ENCODE measurements around the gene PCDH15. TPM values are rescaled to one million over a fixed set of nuclear protein-coding genes. Genes with fewer than 3 reads are reported as not detected.

Gene PCDH15
- total RNA-seq, 4 donors from 2014 or later, result not detected

DNA sequence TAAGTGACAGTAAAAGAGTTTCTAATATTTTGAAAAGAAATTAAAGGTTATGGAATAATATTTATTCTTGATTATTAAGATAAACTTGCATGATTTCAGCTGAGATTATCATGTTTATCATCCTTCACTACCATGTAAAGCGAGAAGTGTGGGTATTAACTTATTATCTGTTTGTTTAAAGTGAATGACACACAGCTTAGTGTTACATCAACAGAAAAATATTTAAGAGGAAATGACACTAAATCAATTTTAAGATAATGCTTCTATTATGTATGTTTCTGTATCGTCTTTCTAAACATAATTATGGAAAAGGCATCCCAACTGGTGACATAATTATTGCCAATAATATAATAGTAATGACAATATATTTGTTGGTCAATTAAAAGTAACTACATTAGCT is 213.1 kb downstream of the PCDH15 start:
- WGBS, 2 donors, result 9 to 21% methylated on average over 2 of the region's 2 CpGs

DNA sequence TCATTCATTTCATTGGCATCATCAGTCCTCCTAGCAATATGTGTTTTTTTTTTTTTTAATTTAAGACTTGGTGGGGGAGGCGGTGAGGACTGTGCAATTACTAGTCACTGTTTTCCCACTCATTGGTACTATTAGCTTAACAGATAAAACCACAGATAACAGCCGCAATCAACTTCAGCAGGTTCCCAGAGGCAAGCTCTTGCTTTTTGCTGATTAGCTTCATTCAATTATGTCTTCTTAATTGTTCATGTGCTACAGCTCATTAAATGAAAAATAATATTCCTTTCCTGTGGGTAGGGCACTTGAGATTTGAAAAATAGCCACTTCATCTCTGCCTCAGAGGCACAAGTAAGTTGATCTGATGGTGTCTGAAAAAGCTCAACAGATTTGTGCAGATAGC is 215.5 kb downstream of the PCDH15 start:
- no peak for DNase-seq
- Histone ChIP-seq H3K36me3 (no peaks in the 10 kb centered on the region), H3K4me1 (no peaks in the 10 kb centered on the region), H3K27ac (no peak overlapping the region), H3K27me3 (no peaks in the 10 kb centered on the region), H3K9me3 (no peaks in the 10 kb centered on the region), H3K4me3 (no peak overlapping the region)
- 27 to 32% methylated on average over 2 of the region's 2 CpGs for WGBS, 2 donors
- intact Hi-C loops (cut with DNase I), result no loop called here
- TF ChIP-seq, protein P1, sequence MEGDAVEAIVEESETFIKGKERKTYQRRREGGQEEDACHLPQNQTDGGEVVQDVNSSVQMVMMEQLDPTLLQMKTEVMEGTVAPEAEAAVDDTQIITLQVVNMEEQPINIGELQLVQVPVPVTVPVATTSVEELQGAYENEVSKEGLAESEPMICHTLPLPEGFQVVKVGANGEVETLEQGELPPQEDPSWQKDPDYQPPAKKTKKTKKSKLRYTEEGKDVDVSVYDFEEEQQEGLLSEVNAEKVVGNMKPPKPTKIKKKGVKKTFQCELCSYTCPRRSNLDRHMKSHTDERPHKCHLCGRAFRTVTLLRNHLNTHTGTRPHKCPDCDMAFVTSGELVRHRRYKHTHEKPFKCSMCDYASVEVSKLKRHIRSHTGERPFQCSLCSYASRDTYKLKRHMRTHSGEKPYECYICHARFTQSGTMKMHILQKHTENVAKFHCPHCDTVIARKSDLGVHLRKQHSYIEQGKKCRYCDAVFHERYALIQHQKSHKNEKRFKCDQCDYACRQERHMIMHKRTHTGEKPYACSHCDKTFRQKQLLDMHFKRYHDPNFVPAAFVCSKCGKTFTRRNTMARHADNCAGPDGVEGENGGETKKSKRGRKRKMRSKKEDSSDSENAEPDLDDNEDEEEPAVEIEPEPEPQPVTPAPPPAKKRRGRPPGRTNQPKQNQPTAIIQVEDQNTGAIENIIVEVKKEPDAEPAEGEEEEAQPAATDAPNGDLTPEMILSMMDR (IDR thresholded peaks at IDR 0.05), result no peak
- TF ChIP-seq POLR2A (IDR thresholded peaks at IDR 0.05), result no peak

More for the DNA sequence above, 213.1 kb downstream of the PCDH15 start:
- DNase-seq, result no peak
- Histone ChIP-seq H3K4me1 (no peaks in the 10 kb centered on the region), H3K27me3 (no peaks in the 10 kb centered on the region), H3K4me3 (no peak overlapping the region), H3K27ac (no peak overlapping the region), H3K9me3 (no peaks in the 10 kb centered on the region), H3K36me3 (no peaks in the 10 kb centered on the region)
- intact Hi-C loops (cut with DNase I), result no loop called here
- no peak for TF ChIP-seq POLR2A (IDR thresholded peaks at IDR 0.05)
- TF ChIP-seq, protein P1 (IDR thresholded peaks at IDR 0.05), result no peak

DNA sequence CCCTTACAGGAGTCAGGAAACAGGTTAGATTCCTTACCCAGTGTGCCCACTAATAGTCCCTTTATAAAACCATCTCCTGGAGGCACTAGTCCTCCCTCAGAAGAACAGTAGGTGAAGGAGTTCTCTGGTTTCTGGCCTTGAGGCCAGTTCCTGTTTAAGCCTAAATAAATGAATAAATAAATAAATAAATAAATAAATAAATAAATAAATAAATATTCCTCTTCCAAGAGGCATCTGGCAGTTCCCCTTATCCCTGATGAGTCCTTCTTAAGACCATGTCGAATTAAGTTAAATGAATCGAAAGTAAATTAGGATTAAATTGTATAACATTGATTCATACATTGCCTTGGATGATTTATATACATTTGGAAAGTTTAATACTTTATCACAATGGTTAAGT is 223.3 kb downstream of the PCDH15 start:
- no peaks in the 10 kb centered on the region for H3K27me3 ChIP-seq
- H3K36me3 ChIP-seq, result no peaks in the 10 kb centered on the region
- TF ChIP-seq, protein P1 (IDR thresholded peaks at IDR 0.05), result no peak
- no peak for TF ChIP-seq POLR2A (IDR thresholded peaks at IDR 0.05)
- intact Hi-C loops (cut with DNase I), result no loop called here
- H3K27ac ChIP-seq, result no peak overlapping the region
- 66 to 68% methylated on average over 2 of the region's 2 CpGs for WGBS, 2 donors
- no peaks in the 10 kb centered on the region for H3K9me3 ChIP-seq
- H3K4me1 ChIP-seq, result no peaks in the 10 kb centered on the region
- no peak overlapping the region for H3K4me3 ChIP-seq
- no peak for DNase-seq

DNA sequence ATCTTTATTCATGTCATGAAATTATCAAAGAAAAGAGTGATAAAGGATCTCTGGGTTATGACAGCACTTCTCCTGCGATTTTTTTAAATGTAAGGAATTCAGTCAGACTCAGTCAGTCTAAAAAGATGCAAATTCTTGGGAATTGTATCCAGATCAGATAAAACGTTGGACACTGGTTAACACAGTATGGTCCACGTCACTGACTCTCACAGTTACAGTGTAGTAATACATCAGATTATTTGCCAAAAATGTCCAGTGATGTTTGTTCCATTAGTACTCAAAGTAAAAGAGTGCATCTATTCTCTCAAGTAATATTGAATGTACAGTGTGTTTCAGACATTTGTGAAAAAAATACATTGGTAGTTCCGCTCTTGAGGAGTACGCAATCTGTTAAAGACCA is 224.5 kb downstream of the PCDH15 start:
- no peak for DNase-seq
- intact Hi-C loops (cut with DNase I), result no loop called here
- 49 to 53% methylated on average over 5 of the region's 5 CpGs for WGBS, 2 donors

DNA sequence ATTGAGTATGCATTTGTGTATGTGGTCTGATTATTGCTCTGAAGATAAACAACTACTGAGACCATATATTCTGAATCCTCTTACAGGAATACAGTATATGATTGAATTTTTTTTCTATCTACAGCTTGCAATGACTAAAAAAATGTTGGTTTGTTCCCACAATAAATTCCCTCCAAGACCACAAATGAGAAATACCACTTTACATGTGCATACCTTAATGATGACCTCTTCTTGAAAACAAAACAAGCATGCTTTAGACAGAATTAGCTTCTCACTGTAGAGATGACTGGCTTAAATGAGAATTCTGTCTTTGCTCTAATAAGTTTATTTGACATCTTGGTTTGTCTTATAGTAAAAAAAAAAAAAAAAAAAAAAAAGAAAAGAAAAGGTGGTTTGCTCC is 241.5 kb downstream of the PCDH15 start:
- H3K4me1 ChIP-seq, result no peaks in the 10 kb centered on the region
- H3K36me3 ChIP-seq, result no peaks in the 10 kb centered on the region
- intact Hi-C loops (cut with DNase I), result no loop called here
- no peak overlapping the region for H3K4me3 ChIP-seq
- no peak for DNase-seq
- no peak overlapping the region for H3K27ac ChIP-seq
- TF ChIP-seq, protein P1 (IDR thresholded peaks at IDR 0.05), result no peak
- no peak for TF ChIP-seq POLR2A (IDR thresholded peaks at IDR 0.05)
- no peaks in the 10 kb centered on the region for H3K9me3 ChIP-seq
- no peaks in the 10 kb centered on the region for H3K27me3 ChIP-seq

More for the DNA sequence above, 224.5 kb downstream of the PCDH15 start:
- Histone ChIP-seq H3K4me3 (no peak overlapping the region), H3K27ac (no peak overlapping the region), H3K27me3 (no peaks in the 10 kb centered on the region), H3K4me1 (no peaks in the 10 kb centered on the region), H3K36me3 (no peaks in the 10 kb centered on the region), H3K9me3 (no peaks in the 10 kb centered on the region)
- no peak for TF ChIP-seq POLR2A (IDR thresholded peaks at IDR 0.05)
- TF ChIP-seq, protein P1 (IDR thresholded peaks at IDR 0.05), result no peak

Data from esophagus squamous epithelium (tissue), 5 donors.